Adrenal gland (tissue), 5 donors: Measurements from ENCODE around the gene ATP6V1C2.

Experiments
- CTCF ChIP-seq, 6 experiments: fragments of 450-650 bp in 4 of 6; fragments of 200-600 bp in 2 of 6; sonication (generic) in 1 of 6; IDR thresholded peaks; 1 replicate in 5 of 6; 2 replicates in 1 of 6; pipeline versions ENCODE4 v1.5.1 to v1.8.0; 2016 to 2021; ENCODE audit warnings: antibody characterized with exemption in 6 of 6, mild to moderate bottlenecking in 2 of 6, moderate library complexity in 1 of 6
- POLR2A ChIP-seq, 2 donors: fragments of 450-650 bp; IDR thresholded peaks; one replicate each; pipeline ENCODE4 v1.6.1; 2017; ENCODE audit warnings: antibody characterized with exemption in 2 of 2, mild to moderate bottlenecking in 2 of 2, moderate library complexity in 1 of 2
- donor health status: DM: no; HTN: no; CAD: no.

- TF ChIP-seq POLR2A (IDR thresholded peaks at IDR 0.05) (no peak), CTCF (IDR thresholded peaks at IDR 0.05) (no peak)
Measured at GRCh38 chr2:10772201-10772867, 50.9 kb downstream of the ATP6V1C2 start.
